K562 (cell line): ENCODE data around the gene CNTN5. TPM values are rescaled to one million over a fixed set of nuclear protein-coding genes. Genes with fewer than 3 reads are reported as not detected.

Experiments used
- ATAC-seq: fragments of 200-7000 bp; cut with Tn5 transposase; 3 replicates; pipeline ENCODE4 v1.9.1; 2020; ENCODE audit warnings: moderate library complexity
- BruUV-seq: library from RNA; stranded (reverse); fragments of 400-500 nt; replicated peaks from 2 replicates; lab custom pipeline; 2021; lab: Mats Ljungman, UMichigan
- CTCF ChIA-PET: fragments of 300-600 bp; formaldehyde crosslinking; extraction: SDS; loops from one replicate; lab custom pipeline; 2021; ENCODE audit warnings: low intra/inter-chr PET ratio; lab: Yijun Ruan, JAX
- POLR2A ChIA-PET: fragments of 300-600, 350-650 bp; sonication (Branson Sonifier 250); formaldehyde crosslinking; extraction: SDS; loops from one replicate; lab custom pipeline; 2021; ENCODE audit warnings: antibody characterized with exemption, inconsistent platforms; lab: Yijun Ruan, JAX
- DNase-seq, 4 experiments: peaks; one replicate each; pipeline versions ENCODE4 v3.0.0 to v3.0.0-alpha.2; 2011 to 2018; ENCODE audit warnings: low spot score in 3 of 4, mixed read lengths in 3 of 4; ENCODE audit errors: extremely low read depth in 1 of 4
- FAIRE-seq: peaks from 2 replicates; lab custom pipeline; 2011; peaks lifted over from hg19 to GRCh38; lab: Jason Lieb, UNC
- H2AFZ ChIP-seq: 2 replicates; pipeline ENCODE4 v1.6.0; 2011; ENCODE audit warnings: low read depth, low read length, control low read depth, inconsistent platforms
- H3K27ac ChIP-seq: fragments of 200-600 bp; 3 replicates; pipeline ENCODE4 v1.8.0; 2011; ENCODE audit warnings: low read depth, mild to moderate bottlenecking, control low read depth, inconsistent platforms, low read length, moderate library complexity, mixed read lengths; ENCODE audit errors: extremely low read depth
- H3K27me3 ChIP-seq, 2 experiments: fragments of 300-600 bp in 1 of 2; 2 replicates in 1 of 2; 3 replicates in 1 of 2; pipeline versions ENCODE4 v1.6.0 to v1.8.0; 2011; ENCODE audit warnings: inconsistent platforms in 2 of 2, low read length in 2 of 2, mild to moderate bottlenecking in 1 of 2, mixed read lengths in 1 of 2, moderate library complexity in 1 of 2; ENCODE audit not compliant: control insufficient read depth in 2 of 2, insufficient read depth in 2 of 2
- H3K36me3 ChIP-seq: fragments of 300-600 bp; 3 replicates; pipeline ENCODE4 v1.8.0; 2011; ENCODE audit warnings: mild to moderate bottlenecking, low read length, inconsistent platforms; ENCODE audit not compliant: control insufficient read depth, insufficient read depth
- H3K4me1 ChIP-seq, 2 experiments: fragments of 200-600 bp in 1 of 2; replicated peaks in 1 of 2; 2 replicates in 1 of 2; 3 replicates in 1 of 2; pipeline versions ENCODE4 v1.5.1 to v1.8.0; 2011; ENCODE audit warnings: inconsistent platforms in 2 of 2, low read length in 2 of 2, mild to moderate bottlenecking in 1 of 2, mixed read lengths in 1 of 2, moderate library complexity in 1 of 2; ENCODE audit not compliant: control insufficient read depth in 2 of 2, insufficient read depth in 2 of 2
- H3K4me2 ChIP-seq: 2 replicates; pipeline ENCODE4 v1.6.1; 2011; ENCODE audit warnings: low read length, control low read depth, inconsistent platforms, mixed read lengths; ENCODE audit not compliant: insufficient read depth
- H3K4me3 ChIP-seq: fragments of 200-600 bp; sonication (generic), shearing (Covaris generic); 2 replicates; pipeline ENCODE4 v1.5.1; 2016; ENCODE audit warnings: control low read depth, inconsistent platforms
- H3K79me2 ChIP-seq: fragments of 200-600 bp; 3 replicates; pipeline ENCODE4 v1.8.0; 2011; ENCODE audit warnings: low read length, inconsistent platforms; ENCODE audit not compliant: control insufficient read depth, insufficient read depth
- H3K9ac ChIP-seq, 2 experiments: 2 replicates each; pipeline versions ENCODE4 v1.6.0 to v1.6.1; 2011; ENCODE audit warnings: low read depth in 2 of 2, low read length in 2 of 2, control low read depth in 1 of 2, inconsistent platforms in 1 of 2, mild to moderate bottlenecking in 1 of 2, mixed read lengths in 1 of 2; ENCODE audit not compliant: insufficient read depth in 1 of 2
- H3K9me1 ChIP-seq: one replicate; pipeline ENCODE4 v1.6.0; 2011; ENCODE audit warnings: inconsistent platforms, mild to moderate bottlenecking, low read length, moderate library complexity; ENCODE audit not compliant: control insufficient read depth, insufficient read depth
- H3K9me3 ChIP-seq: replicated peaks from 2 replicates; pipeline ENCODE4 v1.5.1; 2011; ENCODE audit warnings: low read depth, low read length, inconsistent platforms; ENCODE audit not compliant: control insufficient read depth, insufficient read depth
- H4K20me1 ChIP-seq: replicated peaks from 2 replicates; pipeline ENCODE4 v1.6.1; 2011; ENCODE audit warnings: low read length, inconsistent platforms, mixed read lengths; ENCODE audit not compliant: control insufficient read depth, insufficient read depth
- BRD9 ChIP-seq: fragments of 450-650 bp; IDR thresholded peaks from 2 replicates; pipeline ENCODE4 v1.6.1; 2018; ENCODE audit warnings: low read depth; ENCODE audit not compliant: partially characterized antibody
- CC2D1A ChIP-seq: fragments of 450-650 bp; IDR thresholded peaks from 2 replicates; pipeline ENCODE4 v1.6.1; 2017; ENCODE audit warnings: mild to moderate bottlenecking
- CHCHD3 ChIP-seq: fragments of 250-450 bp; sonication (Bioruptor Pico); IDR thresholded peaks from 2 replicates; pipeline ENCODE4 v2.1.2; 2022; ENCODE audit warnings: mild to moderate bottlenecking
- FOXJ3 ChIP-seq: sonication (generic); formaldehyde crosslinking; IDR thresholded peaks from 2 replicates; pipeline ENCODE4 v1.4.0; 2020; ENCODE audit warnings: mild to moderate bottlenecking, missing genetic modification reagents
- GTF2F1 ChIP-seq: IDR thresholded peaks from 2 replicates; pipeline ENCODE4 v1.6.1; 2011; ENCODE audit warnings: low read depth, low read length, improper control_type of control experiment
- KLF6 ChIP-seq: fragments of 250-450 bp; sonication (Bioruptor Pico); IDR thresholded peaks from 2 replicates; pipeline ENCODE4 v1.4.0; 2020; ENCODE audit warnings: mild to moderate bottlenecking, moderate library complexity, borderline replicate concordance
- MTA2 ChIP-seq: fragments of 450-650 bp; IDR thresholded peaks from 2 replicates; pipeline ENCODE4 v1.6.1; 2016; ENCODE audit warnings: low read depth
- NR2C1 ChIP-seq, 2 experiments: fragments of 450-650 bp; IDR thresholded peaks; 2 replicates each; pipeline ENCODE4 v1.6.1; 2017; ENCODE audit warnings: mild to moderate bottlenecking in 2 of 2, antibody characterized with exemption in 1 of 2, inconsistent platforms in 1 of 2, missing compliant biosample characterization in 1 of 2, missing genetic modification characterization in 1 of 2
- SMARCB1 ChIP-seq: IDR thresholded peaks from 2 replicates; pipeline ENCODE4 v1.6.1; 2011; ENCODE audit warnings: improper control_type of control experiment, low read depth; ENCODE audit not compliant: insufficient read length
- TCF3 ChIP-seq: sonication (generic); formaldehyde crosslinking; IDR thresholded peaks from 2 replicates; pipeline ENCODE4 v1.4.0; 2020; ENCODE audit warnings: mild to moderate bottlenecking, missing genetic modification reagents
- TRIM25 ChIP-seq: fragments of 450-650 bp; IDR thresholded peaks from 2 replicates; pipeline ENCODE4 v1.7.0; 2016; ENCODE audit warnings: borderline replicate concordance
- ZBTB5 ChIP-seq: fragments of 450-650 bp; IDR thresholded peaks from 2 replicates; pipeline ENCODE4 v1.6.1; 2017; ENCODE audit warnings: antibody characterized with exemption
- ZSCAN29 ChIP-seq: fragments of 450-650 bp; IDR thresholded peaks from 2 replicates; pipeline ENCODE4 v1.6.1; 2017
- ZSCAN32 ChIP-seq: fragments of 450-650 bp; formaldehyde crosslinking; IDR thresholded peaks from 2 replicates; pipeline ENCODE4 v1.4.0; 2020; ENCODE audit warnings: mild to moderate bottlenecking, moderate library complexity
- WGBS: fragments of 100-300 bp; shearing (Covaris generic); methylation state at CpG from one replicate; pipeline ENCODE4 v1.1.6; 2016; ENCODE audit warnings: low coverage, mixed read lengths; ENCODE audit not compliant: insufficient coverage; ENCODE audit errors: missing lambda C conversion rate; 5-methylcytosine and 5-hydroxymethylcytosine counted together
- in situ Hi-C: fragments of 300-500 bp; cut with MboI; formaldehyde crosslinking; loops from 4 replicates; pipeline ENCODE4 v1.15.0; 2018; ENCODE audit warnings: inconsistent platforms, mixed read lengths
- intact Hi-C: fragments of 100-400 bp; cut with micrococcal nuclease; formaldehyde crosslinking; loops from 2 replicates; pipeline ENCODE4 v1.14.2; 2022
- polyA plus RNA-seq, 8 experiments: library from polyadenylated mRNA; depleted of rRNA in 4 of 8; stranded (reverse) in 5 of 8; unstranded in 3 of 8; fragments of >200 nt; fragmentation: Nextera tagmentation in 2 of 8; fragmentation: Illumina TruSeq in 1 of 8; extraction: Ambion mirVana in 2 of 8; extraction: Trizol in 1 of 8; gene quantifications; 2 replicates each; pipeline versions ENCODE4 v1.2.1 to v1.2.3, GENCODE V29; 2011 to 2014; ENCODE audit warnings: inconsistent platforms in 1 of 8, missing spikeins in 1 of 8
- total RNA-seq, 7 experiments: library from RNA; depleted of rRNA in 6 of 7; stranded (reverse); fragments of >200 nt in 6 of 7; fragmentation: Illumina TruSeq in 2 of 7; extraction: Trizol in 2 of 7; gene quantifications; 2 replicates each; pipeline versions ENCODE4 v1.2.1 to v1.2.3, GENCODE V29; 2011 to 2021; ENCODE audit warnings: low replicate concordance in 1 of 7
- TF ChIP-seq, protein P1 (sequence below): fragments of 450-650 bp; formaldehyde crosslinking; IDR thresholded peaks from 2 replicates; pipeline ENCODE4 v1.4.0; 2020; ENCODE audit warnings: mild to moderate bottlenecking

The CNTN5 gene
- total and polyA plus RNA-seq, 9 of the 15 experiments (the other 6 are each of a cell fraction or from before 2014, with no cell fraction given) = 0.03 TPM; not detected in 8

- TF ChIP-seq KLF6 (CRISPR knock-in tag) (no peak), SMARCB1 (no peak), ZSCAN32 (CRISPR knock-in tag) (no peak), BRD9 (no peak), CHCHD3 (no peak), ZSCAN29 (no peak), GTF2F1 (no peak), TRIM25 (no peak), ZBTB5 (no peak), TCF3 (CRISPR knock-in tag) (no peak), NR2C1 (IDR thresholded peaks at IDR 0.05) (no peak), NR2C1 (tag; IDR thresholded peaks at IDR 0.05) (no peak), MTA2 (no peak), CC2D1A (no peak), FOXJ3 (CRISPR knock-in tag) (no peak)
- TF ChIP-seq, protein P1, sequence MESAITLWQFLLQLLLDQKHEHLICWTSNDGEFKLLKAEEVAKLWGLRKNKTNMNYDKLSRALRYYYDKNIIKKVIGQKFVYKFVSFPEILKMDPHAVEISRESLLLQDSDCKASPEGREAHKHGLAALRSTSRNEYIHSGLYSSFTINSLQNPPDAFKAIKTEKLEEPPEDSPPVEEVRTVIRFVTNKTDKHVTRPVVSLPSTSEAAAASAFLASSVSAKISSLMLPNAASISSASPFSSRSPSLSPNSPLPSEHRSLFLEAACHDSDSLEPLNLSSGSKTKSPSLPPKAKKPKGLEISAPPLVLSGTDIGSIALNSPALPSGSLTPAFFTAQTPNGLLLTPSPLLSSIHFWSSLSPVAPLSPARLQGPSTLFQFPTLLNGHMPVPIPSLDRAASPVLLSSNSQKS (CRISPR knock-in tag) = no peak
- Histone ChIP-seq H3K79me2 (no peaks in the 10 kb centered on the region), H3K9ac (no peak overlapping the region), H3K36me3 (no peaks in the 10 kb centered on the region), H3K9me3 (no peaks in the 10 kb centered on the region), H3K9me1 (no peaks in the 10 kb centered on the region), H2AFZ (no peak overlapping the region), H3K4me2 (no peak overlapping the region), H4K20me1 (no peaks in the 10 kb centered on the region), H3K4me1 (no peaks in the 10 kb centered on the region), H3K27ac (no peak overlapping the region), H3K27me3 (no peaks in the 10 kb centered on the region), H3K4me3 (no peak overlapping the region)
- in situ Hi-C loops = no loop called here
- WGBS = 6% methylated on average over 2 of the region's 2 CpGs
- DNase-seq (no peak), FAIRE-seq (no peak), ATAC-seq (no peak)
- ChIA-PET CTCF (no interaction called here), POLR2A (no interaction called here)
- intact Hi-C loops = no loop called here
- BruUV-seq = no TSS peak
Measured at GRCh38 chr11:100133114-100133513, 1112.4 kb downstream of the CNTN5 start.
